WTC11 (cell line): Measurements from ENCODE around the gene MAP3K6. TPM values are rescaled to one million over a fixed set of nuclear protein-coding genes. Genes with fewer than 3 reads are reported as not detected.

Source experiments
- ATAC-seq: fragments of 200-7000 bp; cut with Tn5 transposase; 2 replicates; pipeline ENCODE4 v1.10.0; 2021; ENCODE audit warnings: mild to moderate bottlenecking, moderate library complexity
- CTCF ChIA-PET: fragments of 300-600 bp; sonication (Branson Sonifier 250); formaldehyde crosslinking; loops from one replicate; lab custom pipeline; 2021; ENCODE audit warnings: antibody characterized with exemption; lab: Charles Lee
- POLR2A ChIA-PET: fragments of 350-600 bp; sonication (Branson Sonifier 250); formaldehyde crosslinking; loops from one replicate; lab custom pipeline; 2021; ENCODE audit warnings: antibody characterized with exemption; lab: Charles Lee
- DNase-seq: peaks from one replicate; pipeline ENCODE4 v3.0.0; 2021; ENCODE audit warnings: low spot score
- H3K27ac Mint-ChIP-seq: 2 replicates; pipeline ENCODE4 v1.8.0; 2021; ENCODE audit warnings: mixed read lengths
- H3K27me3 Mint-ChIP-seq: 2 replicates; pipeline ENCODE4 v1.8.0; 2021; ENCODE audit warnings: low read depth, mild to moderate bottlenecking, moderate library complexity, mixed read lengths
- H3K36me3 Mint-ChIP-seq: 2 replicates; pipeline ENCODE4 v1.8.0; 2021; ENCODE audit warnings: mixed read lengths
- H3K4me1 Mint-ChIP-seq: 2 replicates; pipeline ENCODE4 v1.8.0; 2022; ENCODE audit warnings: mixed read lengths
- H3K4me3 Mint-ChIP-seq: 2 replicates; pipeline ENCODE4 v1.8.0; 2021; ENCODE audit warnings: mild to moderate bottlenecking, moderate library complexity, mixed read lengths
- H3K9me3 Mint-ChIP-seq: 2 replicates; pipeline ENCODE4 v1.8.0; 2021; ENCODE audit warnings: mixed read lengths
- EMX1 ChIP-seq: fragments of 250-450 bp; sonication (Bioruptor Pico); IDR thresholded peaks from 2 replicates; pipeline ENCODE4 v1.8.0; 2021; ENCODE audit warnings: mild to moderate bottlenecking
- FOXK1 ChIP-seq: sonication (generic); formaldehyde crosslinking; IDR thresholded peaks from 2 replicates; pipeline ENCODE4 v1.8.0; 2022; ENCODE audit warnings: mild to moderate bottlenecking, moderate library complexity, missing genetic modification reagents
- GRHL2 ChIP-seq: fragments of 250-450 bp; sonication (Bioruptor Pico); IDR thresholded peaks from 2 replicates; pipeline ENCODE4 v1.8.0; 2022; ENCODE audit warnings: mild to moderate bottlenecking, moderate library complexity; ENCODE audit not compliant: insufficient replicate concordance, severe bottlenecking
- MYBL2 ChIP-seq: sonication (generic); formaldehyde crosslinking; IDR thresholded peaks from 2 replicates; pipeline ENCODE4 v1.8.1; 2023; ENCODE audit warnings: mild to moderate bottlenecking, moderate library complexity, missing genetic modification reagents
- NFYB ChIP-seq: sonication (generic); formaldehyde crosslinking; conservative IDR thresholded peaks from 2 replicates; pipeline ENCODE4 v1.8.0; 2022; ENCODE audit warnings: low read depth, missing genetic modification reagents
- RORB ChIP-seq: fragments of 250-450 bp; sonication (Bioruptor Pico); IDR thresholded peaks from 2 replicates; pipeline ENCODE4 v1.9.0; 2021; ENCODE audit warnings: mild to moderate bottlenecking
- TCF7 ChIP-seq: sonication (generic); formaldehyde crosslinking; IDR thresholded peaks from 2 replicates; pipeline ENCODE4 v1.8.0; 2022; ENCODE audit warnings: mild to moderate bottlenecking, low read depth, missing genetic modification reagents, moderate library complexity
- total RNA-seq: library from RNA; stranded (reverse); gene quantifications from 3 replicates; pipeline ENCODE4 v1.2.3, GENCODE V29; 2021
- TF ChIP-seq, protein P1 (sequence below): fragments of 200-600 bp; IDR thresholded peaks from 2 replicates; pipeline ENCODE4 v1.8.0; 2022; ENCODE audit warnings: antibody characterized with exemption
- TF ChIP-seq, protein P2 (sequence below): fragments of 250-450 bp; sonication (Bioruptor Pico); conservative IDR thresholded peaks from 2 replicates; pipeline ENCODE4 v1.9.0; 2021; ENCODE audit warnings: mild to moderate bottlenecking
- TF ChIP-seq, protein P3 (sequence below): sonication (generic); formaldehyde crosslinking; IDR thresholded peaks from 2 replicates; pipeline ENCODE4 v1.8.1; 2022; ENCODE audit warnings: mild to moderate bottlenecking, moderate library complexity, missing genetic modification reagents
- TF ChIP-seq, protein P4 (sequence below): sonication (generic); formaldehyde crosslinking; IDR thresholded peaks from 2 replicates; pipeline ENCODE4 v1.8.1; 2022; ENCODE audit warnings: low read depth, mild to moderate bottlenecking, moderate library complexity, missing genetic modification reagents, borderline replicate concordance
- TF ChIP-seq, protein P5 (sequence below): sonication (generic); formaldehyde crosslinking; IDR thresholded peaks from 2 replicates; pipeline ENCODE4 v1.8.1; 2022; ENCODE audit warnings: mild to moderate bottlenecking, missing genetic modification reagents, moderate library complexity, borderline replicate concordance

Gene MAP3K6
- total RNA-seq, 1 experiment from 2014 or later, result 15.0 TPM

DNA sequence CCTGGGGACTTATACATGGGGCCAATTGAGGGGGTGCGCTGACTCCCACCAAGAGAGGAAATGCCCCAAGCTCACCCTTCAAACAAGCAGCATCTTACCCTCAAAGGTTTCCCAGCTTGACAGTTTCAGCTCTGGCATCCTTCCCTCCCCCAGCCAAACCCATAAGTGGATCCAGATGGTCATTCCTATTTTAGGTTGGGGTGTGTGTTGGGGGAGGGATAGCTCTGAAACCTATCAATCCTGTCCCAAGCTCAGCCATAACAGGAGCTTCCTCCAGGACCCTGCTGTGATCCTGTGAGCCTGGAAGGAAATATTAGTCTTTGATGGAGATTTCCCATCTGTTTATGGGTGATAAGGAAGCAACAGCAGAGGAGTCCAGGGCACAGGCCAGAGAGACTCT, 48.2 kb downstream of the MAP3K6 start (continued):
- TF ChIP-seq, protein P1, sequence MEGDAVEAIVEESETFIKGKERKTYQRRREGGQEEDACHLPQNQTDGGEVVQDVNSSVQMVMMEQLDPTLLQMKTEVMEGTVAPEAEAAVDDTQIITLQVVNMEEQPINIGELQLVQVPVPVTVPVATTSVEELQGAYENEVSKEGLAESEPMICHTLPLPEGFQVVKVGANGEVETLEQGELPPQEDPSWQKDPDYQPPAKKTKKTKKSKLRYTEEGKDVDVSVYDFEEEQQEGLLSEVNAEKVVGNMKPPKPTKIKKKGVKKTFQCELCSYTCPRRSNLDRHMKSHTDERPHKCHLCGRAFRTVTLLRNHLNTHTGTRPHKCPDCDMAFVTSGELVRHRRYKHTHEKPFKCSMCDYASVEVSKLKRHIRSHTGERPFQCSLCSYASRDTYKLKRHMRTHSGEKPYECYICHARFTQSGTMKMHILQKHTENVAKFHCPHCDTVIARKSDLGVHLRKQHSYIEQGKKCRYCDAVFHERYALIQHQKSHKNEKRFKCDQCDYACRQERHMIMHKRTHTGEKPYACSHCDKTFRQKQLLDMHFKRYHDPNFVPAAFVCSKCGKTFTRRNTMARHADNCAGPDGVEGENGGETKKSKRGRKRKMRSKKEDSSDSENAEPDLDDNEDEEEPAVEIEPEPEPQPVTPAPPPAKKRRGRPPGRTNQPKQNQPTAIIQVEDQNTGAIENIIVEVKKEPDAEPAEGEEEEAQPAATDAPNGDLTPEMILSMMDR, result no peak
- no peak for TF ChIP-seq TCF7

DNA sequence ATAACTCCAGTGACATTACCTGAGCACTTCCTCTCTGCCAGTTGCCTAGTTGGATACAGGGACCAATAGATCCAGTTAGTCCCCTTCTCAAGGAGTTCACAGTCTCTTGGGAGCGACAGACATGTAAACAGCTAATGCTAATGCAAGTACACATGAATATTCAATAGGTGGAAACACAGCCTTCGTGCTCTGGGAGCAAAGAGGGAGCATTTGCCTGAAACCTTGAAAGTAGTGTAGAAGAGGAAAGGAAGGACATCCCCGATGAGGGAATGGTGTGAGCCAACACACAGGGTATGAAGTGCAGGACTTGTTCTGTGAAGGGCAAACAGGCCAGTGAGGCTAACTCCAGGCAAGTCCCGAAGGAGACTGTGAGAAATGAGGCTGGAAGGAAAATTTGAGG, 48.6 kb downstream of the MAP3K6 start:
- ChIA-PET POLR2A (interaction anchor here (1.2 kb wide), 1 partner anchor 11 kb away, joined by 3 read pairs; no protein-coding TSS in a partner anchor), CTCF (interaction anchor here (0.7 to 3.5 kb wide), 6 partner anchors 11 to 73 kb away, joined by 3 to 11 read pairs (median 6); no protein-coding TSS in a partner anchor)
- H3K4me3 Mint-ChIP-seq, result no peak overlapping the region
- no peaks in the 10 kb centered on the region for H3K9me3 Mint-ChIP-seq
- no peak for ATAC-seq
- no peak overlapping the region for H3K27ac Mint-ChIP-seq
- DNase-seq, result no peak
- peaks cover 10% of the 10 kb centered on the region for H3K27me3 Mint-ChIP-seq
- TF ChIP-seq, protein P2, sequence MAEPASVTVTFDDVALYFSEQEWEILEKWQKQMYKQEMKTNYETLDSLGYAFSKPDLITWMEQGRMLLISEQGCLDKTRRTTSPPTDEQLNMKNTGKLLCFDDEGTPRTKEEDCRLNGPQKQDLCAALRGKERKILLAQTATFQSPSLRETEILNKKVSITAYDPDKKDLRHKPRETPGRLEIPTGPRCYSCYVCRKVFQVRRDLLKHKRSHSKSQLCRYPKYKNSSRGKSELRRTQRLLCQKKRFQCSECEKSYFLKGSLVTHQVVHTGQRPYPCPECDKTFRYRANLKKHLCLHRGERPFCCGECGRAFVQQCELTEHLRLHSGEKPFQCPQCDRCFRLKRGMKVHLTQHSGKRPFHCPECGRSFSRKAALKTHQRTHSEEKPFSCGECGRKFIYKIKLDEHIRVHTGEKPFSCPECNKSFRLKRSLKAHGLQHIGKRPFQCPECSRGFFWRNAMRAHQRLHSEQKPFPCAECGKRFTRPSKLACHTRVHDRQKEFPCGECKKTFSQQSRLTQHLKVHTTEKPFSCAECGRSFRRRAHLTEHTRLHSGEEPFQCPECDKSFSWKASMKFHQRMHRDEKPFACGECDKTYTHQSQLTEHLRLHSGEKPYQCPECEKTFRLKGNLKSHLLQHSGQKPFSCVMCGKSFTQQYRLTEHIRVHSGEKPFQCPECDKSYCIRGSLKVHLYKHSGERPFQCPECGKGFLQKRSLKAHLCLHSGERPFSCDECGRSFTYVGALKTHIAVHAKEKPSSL (CRISPR knock-in tag), result no peak
- TF ChIP-seq FOXK1 (CRISPR knock-in tag), result no peak
- no peak for TF ChIP-seq NFYB
- TF ChIP-seq, protein P3, sequence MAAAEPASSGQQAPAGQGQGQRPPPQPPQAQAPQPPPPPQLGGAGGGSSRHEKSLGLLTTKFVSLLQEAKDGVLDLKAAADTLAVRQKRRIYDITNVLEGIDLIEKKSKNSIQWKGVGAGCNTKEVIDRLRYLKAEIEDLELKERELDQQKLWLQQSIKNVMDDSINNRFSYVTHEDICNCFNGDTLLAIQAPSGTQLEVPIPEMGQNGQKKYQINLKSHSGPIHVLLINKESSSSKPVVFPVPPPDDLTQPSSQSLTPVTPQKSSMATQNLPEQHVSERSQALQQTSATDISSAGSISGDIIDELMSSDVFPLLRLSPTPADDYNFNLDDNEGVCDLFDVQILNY (CRISPR knock-in tag), result no peak
- TF ChIP-seq, protein P1, result no peak
- TF ChIP-seq, protein P4, sequence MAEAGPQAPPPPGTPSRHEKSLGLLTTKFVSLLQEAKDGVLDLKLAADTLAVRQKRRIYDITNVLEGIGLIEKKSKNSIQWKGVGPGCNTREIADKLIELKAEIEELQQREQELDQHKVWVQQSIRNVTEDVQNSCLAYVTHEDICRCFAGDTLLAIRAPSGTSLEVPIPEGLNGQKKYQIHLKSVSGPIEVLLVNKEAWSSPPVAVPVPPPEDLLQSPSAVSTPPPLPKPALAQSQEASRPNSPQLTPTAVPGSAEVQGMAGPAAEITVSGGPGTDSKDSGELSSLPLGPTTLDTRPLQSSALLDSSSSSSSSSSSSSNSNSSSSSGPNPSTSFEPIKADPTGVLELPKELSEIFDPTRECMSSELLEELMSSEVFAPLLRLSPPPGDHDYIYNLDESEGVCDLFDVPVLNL (CRISPR knock-in tag), result no peak
- peaks cover 14% of the 10 kb centered on the region for H3K4me1 Mint-ChIP-seq
- H3K36me3 Mint-ChIP-seq, result no peaks in the 10 kb centered on the region

DNA sequence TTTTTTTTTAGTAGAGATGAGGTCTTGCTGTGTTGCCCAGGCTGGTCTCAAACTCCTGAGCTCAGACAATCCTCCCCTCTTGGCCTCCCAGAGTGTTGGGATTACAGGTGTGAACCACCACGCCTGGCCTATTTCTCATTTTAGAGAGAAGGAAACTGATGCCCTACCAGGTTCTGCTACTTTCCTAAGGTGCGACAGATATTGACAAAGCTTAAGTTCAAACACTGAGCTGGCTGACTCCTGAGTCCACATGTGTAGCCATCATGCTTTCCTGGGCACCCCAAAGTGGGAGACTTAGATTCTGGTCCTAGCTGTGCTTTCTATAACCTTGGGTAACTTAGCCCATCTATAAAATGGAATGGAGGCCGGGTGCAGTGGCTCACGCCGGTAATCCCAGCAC, 49.9 kb downstream of the MAP3K6 start:
- H3K4me1 Mint-ChIP-seq, result peaks cover 10% of the 10 kb centered on the region
- CTCF ChIA-PET, result interaction anchor here (0.7 to 3.5 kb wide), 6 partner anchors 9 to 41 kb away, joined by 3 to 11 read pairs (median 6); no protein-coding TSS in a partner anchor

More for the DNA sequence above, 49.9 kb downstream of the MAP3K6 start:
- Mint-ChIP-seq H3K27ac (no peak overlapping the region), H3K9me3 (no peaks in the 10 kb centered on the region), H3K36me3 (no peaks in the 10 kb centered on the region), H3K27me3 (peaks cover 15% of the 10 kb centered on the region), H3K4me3 (no peak overlapping the region)
- POLR2A ChIA-PET, result no interaction called here
- DNase-seq (no peak), ATAC-seq (no peak)
- TF ChIP-seq GRHL2 (CRISPR knock-in tag), result no peak
- no peak for TF ChIP-seq EMX1 (CRISPR knock-in tag)
- TF ChIP-seq MYBL2 (CRISPR knock-in tag), result no peak
- no peak for TF ChIP-seq NFYB
- no peak for TF ChIP-seq RORB (CRISPR knock-in tag)
- TF ChIP-seq, protein P5, sequence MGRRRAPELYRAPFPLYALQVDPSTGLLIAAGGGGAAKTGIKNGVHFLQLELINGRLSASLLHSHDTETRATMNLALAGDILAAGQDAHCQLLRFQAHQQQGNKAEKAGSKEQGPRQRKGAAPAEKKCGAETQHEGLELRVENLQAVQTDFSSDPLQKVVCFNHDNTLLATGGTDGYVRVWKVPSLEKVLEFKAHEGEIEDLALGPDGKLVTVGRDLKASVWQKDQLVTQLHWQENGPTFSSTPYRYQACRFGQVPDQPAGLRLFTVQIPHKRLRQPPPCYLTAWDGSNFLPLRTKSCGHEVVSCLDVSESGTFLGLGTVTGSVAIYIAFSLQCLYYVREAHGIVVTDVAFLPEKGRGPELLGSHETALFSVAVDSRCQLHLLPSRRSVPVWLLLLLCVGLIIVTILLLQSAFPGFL (CRISPR knock-in tag), result no peak
